GM21786 (cell line): Measurements from ENCODE around the gene URB1.
"Not testable (repeated sequence)": the region's sequence is repeated elsewhere in the genome, so short reads cannot be mapped to it uniquely, and the experiment has no call there.

Experiments
- ATAC-seq: cut with Tn5 transposase; IDR thresholded peaks from one replicate; pipeline ENCODE4 v1.9.1; 2021; ENCODE audit not compliant: unreplicated experiment

Gene URB1

GRCh38 chr21:32298148-32298559 is 94.7 kb downstream of the URB1 start:
- no peak for ATAC-seq

GRCh38 chr21:32297449-32297848 is 95.4 kb downstream of the URB1 start:
- ATAC-seq = no peak

- ATAC-seq = no peak
These were observed 107.3 kb downstream of the URB1 start for GRCh38 chr21:32285476-32285875.

GRCh38 chr21:32282992-32283391 is 109.8 kb downstream of the URB1 start:
- no peak for ATAC-seq

GRCh38 chr21:32281531-32281930 is 111.3 kb downstream of the URB1 start:
- no peak for ATAC-seq

- ATAC-seq = peak; percentile 20
These were observed 113.5 kb downstream of the URB1 start for GRCh38 chr21:32279377-32279680.

GRCh38 chr21:32278518-32279376 is 114.1 kb downstream of the URB1 start, which contains the start of gene MIS18A:
MIS18A (minus strand) TSS chr21:32279049; CDS start chr21:32279014, 35 bp downstream.
- peak; percentile 95 for ATAC-seq

GRCh38 chr21:32278103-32278502 is 114.7 kb downstream of the URB1 start:
- no peak for ATAC-seq

- no peak for ATAC-seq
These were observed 116.1 kb downstream of the URB1 start for GRCh38 chr21:32276671-32277070.

GRCh38 chr21:32270748-32271147 is 122.1 kb downstream of the URB1 start:
- ATAC-seq = no peak

GRCh38 chr21:32265321-32265720 is 127.5 kb downstream of the URB1 start:
- not testable (repeated sequence) for ATAC-seq

GRCh38 chr21:32261929-32262328 is 130.9 kb downstream of the URB1 start:
- no peak for ATAC-seq
